OCI-LY3 (cell line): ENCODE measurements around the gene KYNU.
"Not testable (repeated sequence)": the region's sequence is repeated elsewhere in the genome, so short reads cannot be mapped to it uniquely, and the experiment has no call there.

Experiments
- H2AFZ ChIP-seq: fragments of 200-600, 300-600 bp; shearing (Covaris generic); 2 replicates; pipeline ENCODE4 v1.6.0; 2014; ENCODE audit warnings: antibody characterized with exemption, low read depth, low read length
- H3K27ac ChIP-seq: fragments of 200-600, 300-600 bp; sonication (generic); 2 replicates; pipeline ENCODE4 v1.5.1; 2014; ENCODE audit warnings: mild to moderate bottlenecking, low read length, moderate library complexity, mixed read lengths
- H3K27me3 ChIP-seq: fragments of 200-600, 300-600 bp; sonication (generic); 2 replicates; pipeline ENCODE4 v1.6.1; 2014; ENCODE audit warnings: low read depth, low read length, mixed read lengths
- H3K36me3 ChIP-seq: fragments of 200-600, 300-600 bp; sonication (generic); replicated peaks from 2 replicates; pipeline ENCODE3; 2014; ENCODE audit warnings: low read depth, low read length, mixed read lengths
- H3K4me1 ChIP-seq: fragments of 300-600, 200-600 bp; sonication (generic); 2 replicates; pipeline ENCODE4 v1.6.1; 2014; ENCODE audit warnings: low read length, mixed read lengths
- H3K4me2 ChIP-seq: fragments of 200-600, 300-600 bp; sonication (generic); 2 replicates; pipeline ENCODE4 v1.6.1; 2014; ENCODE audit warnings: low read length, mixed read lengths
- H3K4me3 ChIP-seq: fragments of 300-600, 200-600 bp; sonication (generic); 2 replicates; pipeline ENCODE4 v1.5.1; 2014; ENCODE audit warnings: antibody characterized with exemption, mild to moderate bottlenecking, low read length, moderate library complexity
- H3K79me2 ChIP-seq: fragments of 300-600, 200-600 bp; shearing (Covaris generic); 2 replicates; pipeline ENCODE4 v1.6.1; 2014; ENCODE audit warnings: mild to moderate bottlenecking, low read length, mixed read lengths
- H3K9ac ChIP-seq: fragments of 300-600, 200-600 bp; shearing (Covaris generic); 2 replicates; pipeline ENCODE4 v1.6.0; 2014; ENCODE audit warnings: mild to moderate bottlenecking, low read length, moderate library complexity
- H3K9me3 ChIP-seq: fragments of 200-600, 300-600 bp; shearing (Covaris generic); 2 replicates; pipeline ENCODE4 v1.6.1; 2014; ENCODE audit warnings: low read length, mixed read lengths; ENCODE audit not compliant: insufficient read depth
- H4K20me1 ChIP-seq: fragments of 200-600, 300-600 bp; sonication (generic); 2 replicates; pipeline ENCODE4 v1.6.1; 2016; ENCODE audit warnings: low read length, mixed read lengths; ENCODE audit not compliant: insufficient read depth
- EZH2phosphoT487 ChIP-seq: fragments of 200-600 bp; shearing (Covaris generic); IDR thresholded peaks from 2 replicates; pipeline ENCODE4 v1.6.1; 2018; ENCODE audit warnings: antibody characterized with exemption, mixed run types, low read depth
- TF ChIP-seq, protein P1 (sequence below): fragments of 200-600, 300-600 bp; sonication (generic); IDR thresholded peaks from 2 replicates; pipeline ENCODE4 v1.5.1; 2014; ENCODE audit warnings: antibody characterized with exemption, low read length, low read depth

Gene KYNU

DNA sequence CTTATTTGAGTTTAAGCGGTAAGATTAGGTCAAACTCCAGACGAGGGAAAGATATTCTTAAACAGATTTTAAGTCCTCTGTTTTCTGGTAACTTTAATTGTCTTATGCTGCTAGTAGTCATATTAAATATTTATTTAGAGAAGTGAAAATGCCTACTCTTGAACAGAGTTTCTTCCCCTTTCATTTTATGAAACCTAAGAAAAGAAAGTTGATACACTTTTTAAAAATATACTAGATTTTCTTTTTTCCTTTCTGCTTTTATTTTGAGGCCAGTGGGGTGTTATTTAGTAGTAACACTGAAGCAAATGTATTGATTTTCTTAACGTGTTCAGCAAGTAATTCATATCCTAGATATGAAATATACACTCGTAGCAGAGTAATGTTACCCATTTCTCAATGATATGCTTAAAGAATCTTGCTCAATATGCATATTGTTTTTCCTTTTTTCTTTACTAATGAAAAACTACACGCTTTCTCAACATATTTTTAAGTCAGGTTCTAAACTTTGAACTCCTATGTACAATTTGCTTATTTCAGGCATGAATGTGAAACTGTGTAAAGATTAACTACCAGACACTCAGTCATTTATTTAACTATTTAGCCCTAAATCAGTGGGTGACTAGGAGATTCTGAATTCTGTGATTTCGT is 691 bp downstream of the KYNU start:
- H3K4me2 ChIP-seq, result peak overlapping the region; percentile 82
- peak overlapping the region; percentile 90 for H3K27ac ChIP-seq

DNA sequence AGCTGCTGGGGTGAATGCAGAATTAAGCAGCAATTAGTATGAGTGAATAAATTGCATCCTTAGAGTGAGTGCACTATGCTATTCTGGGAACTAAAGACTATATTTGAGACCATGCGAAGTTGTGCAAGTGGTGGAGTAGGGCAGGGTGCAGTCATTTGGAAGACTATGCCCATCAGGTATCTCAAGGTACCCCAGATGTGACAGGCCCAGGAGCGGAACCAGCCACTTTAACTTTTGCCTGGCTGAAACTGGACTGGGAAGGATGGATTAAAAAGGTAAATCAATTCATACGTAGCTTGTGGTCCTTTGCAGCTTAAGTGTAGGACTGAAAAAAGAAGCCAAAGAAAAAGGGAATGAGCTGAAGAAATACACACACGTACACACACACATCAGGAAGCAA is 1.7 kb downstream of the KYNU start:
- peak overlapping the region; percentile 82 for H3K4me2 ChIP-seq
- no peak overlapping the region for H3K9ac ChIP-seq
- no peak overlapping the region for H3K27ac ChIP-seq
- no peaks in the 10 kb centered on the region for H3K27me3 ChIP-seq
- TF ChIP-seq, protein P1, sequence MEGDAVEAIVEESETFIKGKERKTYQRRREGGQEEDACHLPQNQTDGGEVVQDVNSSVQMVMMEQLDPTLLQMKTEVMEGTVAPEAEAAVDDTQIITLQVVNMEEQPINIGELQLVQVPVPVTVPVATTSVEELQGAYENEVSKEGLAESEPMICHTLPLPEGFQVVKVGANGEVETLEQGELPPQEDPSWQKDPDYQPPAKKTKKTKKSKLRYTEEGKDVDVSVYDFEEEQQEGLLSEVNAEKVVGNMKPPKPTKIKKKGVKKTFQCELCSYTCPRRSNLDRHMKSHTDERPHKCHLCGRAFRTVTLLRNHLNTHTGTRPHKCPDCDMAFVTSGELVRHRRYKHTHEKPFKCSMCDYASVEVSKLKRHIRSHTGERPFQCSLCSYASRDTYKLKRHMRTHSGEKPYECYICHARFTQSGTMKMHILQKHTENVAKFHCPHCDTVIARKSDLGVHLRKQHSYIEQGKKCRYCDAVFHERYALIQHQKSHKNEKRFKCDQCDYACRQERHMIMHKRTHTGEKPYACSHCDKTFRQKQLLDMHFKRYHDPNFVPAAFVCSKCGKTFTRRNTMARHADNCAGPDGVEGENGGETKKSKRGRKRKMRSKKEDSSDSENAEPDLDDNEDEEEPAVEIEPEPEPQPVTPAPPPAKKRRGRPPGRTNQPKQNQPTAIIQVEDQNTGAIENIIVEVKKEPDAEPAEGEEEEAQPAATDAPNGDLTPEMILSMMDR, result no peak
- TF ChIP-seq EZH2phosphoT487, result no peak
- peak overlapping the region; percentile 74 for H3K4me3 ChIP-seq
- no peaks in the 10 kb centered on the region for H3K9me3 ChIP-seq
- peaks cover 6% of the 10 kb centered on the region; the same call in 1 of the 2 replicates for H3K79me2 ChIP-seq
- peaks cover 3% of the 10 kb centered on the region for H3K36me3 ChIP-seq
- peaks cover 58% of the 10 kb centered on the region for H3K4me1 ChIP-seq
- H4K20me1 ChIP-seq, result no peaks in the 10 kb centered on the region
- H2AFZ ChIP-seq, result no peak overlapping the region

More for the DNA sequence above, 691 bp downstream of the KYNU start:
- TF ChIP-seq EZH2phosphoT487, result no peak
- TF ChIP-seq, protein P1, result no peak
- no peaks in the 10 kb centered on the region for H4K20me1 ChIP-seq
- peak overlapping the region; percentile 74 for H3K4me3 ChIP-seq
- peaks cover 6% of the 10 kb centered on the region; the same call in 1 of the 2 replicates for H3K79me2 ChIP-seq
- peak overlapping the region; percentile 80 for H3K9ac ChIP-seq
- H3K4me1 ChIP-seq, result peaks cover 65% of the 10 kb centered on the region
- H3K27me3 ChIP-seq, result no peaks in the 10 kb centered on the region
- H2AFZ ChIP-seq, result peak overlapping the region; percentile 67
- H3K9me3 ChIP-seq, result no peaks in the 10 kb centered on the region
- peaks cover 3% of the 10 kb centered on the region for H3K36me3 ChIP-seq

DNA sequence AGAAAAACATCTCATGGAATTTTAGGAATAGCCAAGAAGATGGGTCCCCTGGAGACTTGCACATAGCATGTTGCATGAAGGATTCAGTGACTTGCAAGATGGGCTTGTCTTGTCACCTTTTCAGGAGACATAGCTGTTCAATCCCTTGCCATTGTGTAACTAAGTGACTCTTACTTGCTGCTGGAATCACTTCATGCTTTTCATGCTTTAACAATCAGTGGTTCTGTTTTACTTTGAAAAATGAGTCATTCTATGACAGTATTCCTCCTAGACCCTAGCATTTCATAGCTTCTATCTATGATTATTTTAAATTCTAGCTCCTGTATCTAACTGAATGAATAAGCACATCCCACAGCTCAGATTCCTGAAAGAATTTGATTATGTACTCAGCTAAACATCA is 2.8 kb downstream of the KYNU start:
- Histone ChIP-seq H4K20me1 (no peaks in the 10 kb centered on the region), H2AFZ (no peak overlapping the region), H3K36me3 (peaks cover 3% of the 10 kb centered on the region), H3K9ac (no peak overlapping the region), H3K27me3 (no peaks in the 10 kb centered on the region), H3K4me1 (peaks cover 47% of the 10 kb centered on the region), H3K9me3 (no peaks in the 10 kb centered on the region), H3K27ac (no peak overlapping the region), H3K79me2 (peaks cover 6% of the 10 kb centered on the region; the same call in 1 of the 2 replicates), H3K4me2 (no peak overlapping the region), H3K4me3 (no peak overlapping the region)
- TF ChIP-seq, protein P1, result no peak
- no peak for TF ChIP-seq EZH2phosphoT487

- no peak for TF ChIP-seq EZH2phosphoT487
- TF ChIP-seq, protein P1, result no peak
Observed at GRCh38 chr2:142881619-142882018, 4.2 kb downstream of the KYNU start.

GRCh38 chr2:142882500-142882899 is 5.0 kb downstream of the KYNU start:
- not testable (repeated sequence) for H3K9ac ChIP-seq, H3K9me3 ChIP-seq, H4K20me1 ChIP-seq, H3K4me3 ChIP-seq, H2AFZ ChIP-seq, H3K4me2 ChIP-seq, H3K36me3 ChIP-seq, H3K79me2 ChIP-seq, H3K27ac ChIP-seq, H3K27me3 ChIP-seq
- peaks cover 27% of the 10 kb centered on the region for H3K4me1 ChIP-seq

More at GRCh38 chr2:142881619-142882018, 4.2 kb downstream of the KYNU start:
- H3K36me3 ChIP-seq, result peaks cover under 1% of the 10 kb centered on the region
- H3K9ac ChIP-seq, result no peak overlapping the region
- H3K4me1 ChIP-seq, result peaks cover 36% of the 10 kb centered on the region
- no peak overlapping the region for H3K4me3 ChIP-seq
- H3K27me3 ChIP-seq, result no peaks in the 10 kb centered on the region
- H3K79me2 ChIP-seq, result peaks cover 6% of the 10 kb centered on the region; the same call in 1 of the 2 replicates
- no peak overlapping the region for H2AFZ ChIP-seq
- H3K4me2 ChIP-seq, result no peak overlapping the region
- H3K9me3 ChIP-seq, result no peaks in the 10 kb centered on the region
- no peaks in the 10 kb centered on the region for H4K20me1 ChIP-seq
- no peak overlapping the region for H3K27ac ChIP-seq
